GM12872 (cell line): ENCODE data around the gene AGPAT2.

Experiments used
- CTCF ChIP-seq: IDR thresholded peaks from 3 replicates; pipeline ENCODE4 v1.5.1; 2011; ENCODE audit warnings: low read depth, mild to moderate bottlenecking, low read length, moderate library complexity; ENCODE audit not compliant: insufficient read depth

The AGPAT2 gene

GRCh38 chr9:136703276-136703860 lies 16.1 kb upstream of the AGPAT2 start:
- no peak for TF ChIP-seq CTCF

GRCh38 chr9:136701668-136702053 lies 14.4 kb upstream of the AGPAT2 start:
- TF ChIP-seq CTCF, result no peak

- TF ChIP-seq CTCF, result no peak
These were observed 13.9 kb upstream of the AGPAT2 start for GRCh38 chr9:136700959-136701667.

GRCh38 chr9:136700304-136700703 lies 13.0 kb upstream of the AGPAT2 start:
- no peak for TF ChIP-seq CTCF

- no peak for TF ChIP-seq CTCF
These were observed 11.5 kb upstream of the AGPAT2 start for GRCh38 chr9:136698635-136699246.

- TF ChIP-seq CTCF, result no peak
These were observed 10.7 kb upstream of the AGPAT2 start for GRCh38 chr9:136697821-136698526.

- no peak for TF ChIP-seq CTCF
These were observed 10.0 kb upstream of the AGPAT2 start for GRCh38 chr9:136697146-136697820.
